ENCODE results near the gene CHST9. TPM values are rescaled to one million over a fixed set of nuclear protein-coding genes. Genes with fewer than 3 reads are reported as not detected.

CHST9 gene
- total and polyA plus RNA-seq, 10 of the 15 experiments (the other 5 are each of a cell fraction or from before 2014, with no cell fraction given): 0.34 TPM; not detected in 9

- ChIA-PET POLR2A (no interaction called here), RAD21 (ENCODE audit: unreplicated experiment) (no interaction called here), SMC1A (ENCODE audit: uncharacterized antibody, unreplicated experiment) (no interaction called here), CTCF (no interaction called here)
- ATAC-seq (no peak), DNase-seq (ENCODE audit: low read depth, low spot score) (no peak), FAIRE-seq (no peak)
- no peaks in the 10 kb centered on the region for H3K36me3 ChIP-seq (ENCODE audit: control insufficient read depth in 2 of 2, insufficient read depth in 2 of 2, low read length in 1 of 2)
- TF ChIP-seq CHD4 (IDR thresholded peaks at IDR 0.05): no peak
- no peak for TF ChIP-seq NR2C1 (IDR thresholded peaks at IDR 0.05)
- TF ChIP-seq PAX5 (IDR thresholded peaks at IDR 0.05; ENCODE audit: borderline replicate concordance, low read depth, low read length): no peak
- no peak for TF ChIP-seq ZBTB4 (CRISPR knock-in tag; IDR thresholded peaks at IDR 0.05)
- TF ChIP-seq, protein P1, sequence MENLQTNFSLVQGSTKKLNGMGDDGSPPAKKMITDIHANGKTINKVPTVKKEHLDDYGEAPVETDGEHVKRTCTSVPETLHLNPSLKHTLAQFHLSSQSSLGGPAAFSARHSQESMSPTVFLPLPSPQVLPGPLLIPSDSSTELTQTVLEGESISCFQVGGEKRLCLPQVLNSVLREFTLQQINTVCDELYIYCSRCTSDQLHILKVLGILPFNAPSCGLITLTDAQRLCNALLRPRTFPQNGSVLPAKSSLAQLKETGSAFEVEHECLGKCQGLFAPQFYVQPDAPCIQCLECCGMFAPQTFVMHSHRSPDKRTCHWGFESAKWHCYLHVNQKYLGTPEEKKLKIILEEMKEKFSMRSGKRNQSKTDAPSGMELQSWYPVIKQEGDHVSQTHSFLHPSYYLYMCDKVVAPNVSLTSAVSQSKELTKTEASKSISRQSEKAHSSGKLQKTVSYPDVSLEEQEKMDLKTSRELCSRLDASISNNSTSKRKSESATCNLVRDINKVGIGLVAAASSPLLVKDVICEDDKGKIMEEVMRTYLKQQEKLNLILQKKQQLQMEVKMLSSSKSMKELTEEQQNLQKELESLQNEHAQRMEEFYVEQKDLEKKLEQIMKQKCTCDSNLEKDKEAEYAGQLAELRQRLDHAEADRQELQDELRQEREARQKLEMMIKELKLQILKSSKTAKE (IDR thresholded peaks at IDR 0.05; ENCODE audit: low read depth, poor library complexity, severe bottlenecking): no peak
- no peak for TF ChIP-seq SREBF1 (IDR thresholded peaks at IDR 0.05; ENCODE audit: low read length)
- no peak for TF ChIP-seq NFYA (IDR thresholded peaks at IDR 0.05; ENCODE audit: borderline replicate concordance, low read depth, low read length)
- no peak for TF ChIP-seq MLLT1 (IDR thresholded peaks at IDR 0.05)
- no peak for TF ChIP-seq NFXL1 (IDR thresholded peaks at IDR 0.05; ENCODE audit: borderline replicate concordance)
- no peak for TF ChIP-seq NRF1 (conservative IDR thresholded peaks at IDR 0.05; ENCODE audit: low read depth, low read length)
- TF ChIP-seq TCF3 (IDR thresholded peaks at IDR 0.05; ENCODE audit: borderline replicate concordance, insufficient read depth, low read depth, low read length): no peak
- no peak for TF ChIP-seq MEF2A (IDR thresholded peaks at IDR 0.05; ENCODE audit: insufficient read depth, low read depth, low read length)
- no peak for TF ChIP-seq ZNF207 (IDR thresholded peaks at IDR 0.05; ENCODE audit: borderline replicate concordance)
- TF ChIP-seq EP300 (IDR thresholded peaks at IDR 0.05; ENCODE audit: borderline replicate concordance in 1 of 2, control insufficient read depth in 1 of 2, low read depth in 2 of 2, low read length in 2 of 2): no peak
- no peak for TF ChIP-seq HDAC2 (IDR thresholded peaks at IDR 0.05)
- no peak for TF ChIP-seq RAD21 (IDR thresholded peaks at IDR 0.05; ENCODE audit: insufficient read depth, low read depth, low read length)
- no peak for TF ChIP-seq CHD2 (IDR thresholded peaks at IDR 0.05; ENCODE audit: borderline replicate concordance, low read depth, low read length)
- TF ChIP-seq DPF2 (IDR thresholded peaks at IDR 0.05): no peak
- H3K79me2 ChIP-seq (ENCODE audit: control insufficient read depth, insufficient read depth, low read length): no peaks in the 10 kb centered on the region
- no peaks in the 10 kb centered on the region for H3K4me1 ChIP-seq (ENCODE audit: control insufficient read depth, insufficient read depth, low read length)
- intact Hi-C loops (cut with micrococcal nuclease; ENCODE audit: unreplicated experiment) (no loop called here), in situ Hi-C loops (cut with MboI) (no loop called here)
- no peak overlapping the region for H2AFZ ChIP-seq (ENCODE audit: control insufficient read depth, low read depth, low read length)
- H3K9me3 ChIP-seq (replicated peaks; ENCODE audit: control insufficient read depth, insufficient read depth, low read length): no peaks in the 10 kb centered on the region; the same call in 2 of the 3 replicates
- no peaks in the 10 kb centered on the region for H4K20me1 ChIP-seq (ENCODE audit: control insufficient read depth, insufficient read depth)
- WGBS (ENCODE audit: insufficient coverage, insufficient replicate concordance, low lambda C conversion rate, missing lambda C conversion rate): 57% methylated on average over 5 of the region's 5 CpGs
- no peak overlapping the region for H3K4me3 ChIP-seq
- H3K27ac ChIP-seq (ENCODE audit: control insufficient read depth, insufficient read depth): no peak overlapping the region
- H3K4me2 ChIP-seq (ENCODE audit: control insufficient read depth, insufficient read depth): no peak overlapping the region
- no peak overlapping the region for H3K9ac ChIP-seq (ENCODE audit: control insufficient read depth, insufficient read depth, low read length)
- no TSS peak for BruUV-seq (replicated peaks)
- H3K27me3 ChIP-seq (replicated peaks in 1 of 2; ENCODE audit: control insufficient read depth in 2 of 2, insufficient read depth in 2 of 2, low read length in 1 of 2): no peaks in the 10 kb centered on the region
Measured at GRCh38 chr18:26902291-26902690, 282.8 kb downstream of the CHST9 start.

Data from GM12878 (cell line).